ENCODE data around the gene ZNF648. TPM values are rescaled to one million over a fixed set of nuclear protein-coding genes. Genes with fewer than 3 reads are reported as not detected.
"Not testable (repeated sequence)": the region's sequence is repeated elsewhere in the genome, so short reads cannot be mapped to it uniquely, and the experiment has no call there.

Gene ZNF648
- total and polyA plus RNA-seq, 2 of the 4 experiments (the other 2 are of a cell fraction): not detected

- TF ChIP-seq BHLHE40 (IDR thresholded peaks at IDR 0.05; ENCODE audit: low read depth, low read length): no peak
Measured at GRCh38 chr1:182046763-182047162, 14.7 kb downstream of the ZNF648 start (continued).

GRCh38 chr1:182045481-182045880, 16.0 kb downstream of the ZNF648 start:
- H2BK20ac ChIP-seq (ENCODE audit: low read depth, low read length); H3K4me2 ChIP-seq (ENCODE audit: low read depth, low read length); H3K14ac ChIP-seq (replicated peaks; ENCODE audit: low read depth, low read length); H3K27ac ChIP-seq (ENCODE audit: insufficient read depth, low read length); intact Hi-C loops (cut with micrococcal nuclease); in situ Hi-C loops (cut with MboI; ENCODE audit: low sequenced_read_pairs); H3K27me3 ChIP-seq (ENCODE audit: control insufficient read depth, insufficient read depth, low read length); H2AK5ac ChIP-seq (ENCODE audit: low read depth, low read length); H3K9me1 ChIP-seq (ENCODE audit: insufficient read depth, low read length); H3K4ac ChIP-seq (ENCODE audit: low read depth, low read length); DNase-seq; BruUV-seq (replicated peaks); H2AFZ ChIP-seq (replicated peaks; ENCODE audit: low read length, poor library complexity); H3K36me3 ChIP-seq (ENCODE audit: control insufficient read depth, insufficient read depth, low read length); H2BK5ac ChIP-seq (ENCODE audit: low read depth, low read length, poor library complexity, severe bottlenecking); H4K5ac ChIP-seq (ENCODE audit: low read depth, low read length); POLR2A ChIA-PET (ENCODE audit: unreplicated experiment); H3K4me3 ChIP-seq (ENCODE audit: insufficient read depth, low read depth, low read length); H3K23ac ChIP-seq (ENCODE audit: low read depth, low read length); H4K8ac ChIP-seq (ENCODE audit: low read depth in 2 of 2, low read length in 2 of 2); H2AK9ac ChIP-seq (replicated peaks; ENCODE audit: low read depth, low read length, poor library complexity); H3K9ac ChIP-seq (ENCODE audit: low read depth, low read length); H3K56ac ChIP-seq (ENCODE audit: extremely low read depth, insufficient read depth, low read length); dilution Hi-C loops (cut with HindIII; ENCODE audit: low sequenced_read_pairs, unreplicated experiment); H3K18ac ChIP-seq (ENCODE audit: low read depth, low read length); H4K91ac ChIP-seq (ENCODE audit: insufficient read depth, low read depth, low read length); H3K9me3 ChIP-seq (ENCODE audit: control insufficient read depth, insufficient read depth, low read length); H3K79me1 ChIP-seq (ENCODE audit: low read depth in 1 of 2, low read length in 2 of 2); ATAC-seq (ENCODE audit: low read depth); H2BK120ac ChIP-seq (ENCODE audit: low read depth, low read length); H3K4me1 ChIP-seq (ENCODE audit: control insufficient read depth, insufficient read depth, low read length); H2BK15ac ChIP-seq (ENCODE audit: low read depth, low read length); H4K20me1 ChIP-seq (ENCODE audit: insufficient read depth, low read length): not testable (repeated sequence)
- CTCF ChIA-PET: interaction anchor here (0.6 kb wide), 1 partner anchor 19 kb away, joined by 3 read pairs; no protein-coding TSS in a partner anchor
- no CpG with 5 or more reads among the region's 8 CpGs for WGBS, 2 experiments (ENCODE audit: extremely low coverage in 2 of 2, insufficient read length in 1 of 2)
